HEK293 (cell line): ENCODE results near the gene NDUFS2.

ENCODE experiments used
- AEBP2 ChIP-seq: fragments of 450-650 bp; formaldehyde crosslinking; IDR thresholded peaks from 2 replicates; pipeline ENCODE4 v1.5.1; 2016; ENCODE audit warnings: missing biosample characterization, missing genetic modification characterization, borderline replicate concordance
- ATF2 ChIP-seq: fragments of 450-650 bp; formaldehyde crosslinking; IDR thresholded peaks from 2 replicates; pipeline ENCODE4 v1.5.1; 2016; ENCODE audit warnings: missing biosample characterization, missing genetic modification characterization, low read depth
- FEZF1 ChIP-seq: fragments of 450-650 bp; formaldehyde crosslinking; IDR thresholded peaks from 2 replicates; pipeline ENCODE4 v1.5.1; 2016; ENCODE audit warnings: missing biosample characterization, missing genetic modification characterization
- GLIS2 ChIP-seq: fragments of 450-650 bp; formaldehyde crosslinking; IDR thresholded peaks from 2 replicates; pipeline ENCODE4 v1.5.1; 2016; ENCODE audit warnings: missing biosample characterization, missing genetic modification characterization
- IKZF3 ChIP-seq: fragments of 450-650 bp; IDR thresholded peaks from 2 replicates; pipeline ENCODE4 v1.5.0; 2018; ENCODE audit warnings: missing biosample characterization, mild to moderate bottlenecking, missing genetic modification characterization, moderate library complexity
- KLF1 ChIP-seq: fragments of 450-650 bp; formaldehyde crosslinking; IDR thresholded peaks from 2 replicates; pipeline ENCODE4 v1.5.1; 2016; ENCODE audit warnings: missing biosample characterization, missing genetic modification characterization
- KLF7 ChIP-seq: fragments of 450-650 bp; formaldehyde crosslinking; IDR thresholded peaks from 2 replicates; pipeline ENCODE4 v1.5.1; 2016; ENCODE audit warnings: missing biosample characterization, missing genetic modification characterization, borderline replicate concordance
- OVOL3 ChIP-seq: fragments of 450-650 bp; formaldehyde crosslinking; IDR thresholded peaks from 2 replicates; pipeline ENCODE4 v1.5.1; 2016; ENCODE audit warnings: missing biosample characterization, missing genetic modification characterization
- SP7 ChIP-seq: fragments of 450-650 bp; formaldehyde crosslinking; IDR thresholded peaks from 2 replicates; pipeline ENCODE4 v1.5.1; 2016; ENCODE audit warnings: missing biosample characterization, missing genetic modification characterization
- ZBTB20 ChIP-seq: fragments of 450-650 bp; formaldehyde crosslinking; IDR thresholded peaks from 2 replicates; pipeline ENCODE4 v1.5.1; 2016; ENCODE audit warnings: missing biosample characterization, missing genetic modification characterization
- ZBTB8A ChIP-seq: fragments of 450-650 bp; formaldehyde crosslinking; IDR thresholded peaks from 2 replicates; pipeline ENCODE4 v1.5.1; 2016; ENCODE audit warnings: missing biosample characterization, missing genetic modification characterization
- ZFHX2 ChIP-seq: fragments of 450-650 bp; formaldehyde crosslinking; conservative IDR thresholded peaks from 2 replicates; pipeline ENCODE4 v1.5.1; 2016; ENCODE audit warnings: missing biosample characterization, missing genetic modification characterization
- ZNF114 ChIP-seq: fragments of 450-650 bp; formaldehyde crosslinking; IDR thresholded peaks from 2 replicates; pipeline ENCODE4 v1.5.0; 2017; ENCODE audit warnings: missing biosample characterization, missing genetic modification characterization
- ZNF140 ChIP-seq: fragments of 450-650 bp; formaldehyde crosslinking; IDR thresholded peaks from 2 replicates; pipeline ENCODE4 v1.5.1; 2016; ENCODE audit warnings: missing biosample characterization, missing genetic modification characterization
- ZNF148 ChIP-seq: fragments of 450-650 bp; formaldehyde crosslinking; IDR thresholded peaks from 2 replicates; pipeline ENCODE4 v1.5.0; 2017; ENCODE audit warnings: missing biosample characterization, missing genetic modification characterization, borderline replicate concordance
- ZNF157 ChIP-seq: fragments of 450-650 bp; formaldehyde crosslinking; IDR thresholded peaks from 2 replicates; pipeline ENCODE4 v1.5.1; 2016; ENCODE audit warnings: missing biosample characterization, missing genetic modification characterization
- ZNF2 ChIP-seq: fragments of 450-650 bp; formaldehyde crosslinking; IDR thresholded peaks from 2 replicates; pipeline ENCODE4 v1.5.1; 2016; ENCODE audit warnings: missing biosample characterization, missing genetic modification characterization
- ZNF202 ChIP-seq: fragments of 450-650 bp; formaldehyde crosslinking; IDR thresholded peaks from 2 replicates; pipeline ENCODE4 v1.5.1; 2016; ENCODE audit warnings: missing biosample characterization, missing genetic modification characterization, borderline replicate concordance
- ZNF223 ChIP-seq: fragments of 450-650 bp; formaldehyde crosslinking; IDR thresholded peaks from 2 replicates; pipeline ENCODE4 v1.5.1; 2016; ENCODE audit warnings: missing biosample characterization, missing genetic modification characterization
- ZNF335 ChIP-seq: fragments of 450-650 bp; formaldehyde crosslinking; conservative IDR thresholded peaks from 2 replicates; pipeline ENCODE4 v1.5.1; 2016; ENCODE audit warnings: missing biosample characterization, missing genetic modification characterization
- ZNF394 ChIP-seq: fragments of 450-650 bp; formaldehyde crosslinking; IDR thresholded peaks from 2 replicates; pipeline ENCODE4 v1.5.1; 2016; ENCODE audit warnings: missing biosample characterization, missing genetic modification characterization, mild to moderate bottlenecking, moderate library complexity, borderline replicate concordance
- ZNF423 ChIP-seq: fragments of 450-650 bp; formaldehyde crosslinking; IDR thresholded peaks from 2 replicates; pipeline ENCODE4 v1.5.1; 2016; ENCODE audit warnings: missing biosample characterization, missing genetic modification characterization
- ZNF529 ChIP-seq: fragments of 450-650 bp; formaldehyde crosslinking; IDR thresholded peaks from 2 replicates; pipeline ENCODE4 v1.5.1; 2017; ENCODE audit warnings: missing genetic modification characterization, missing biosample characterization; ENCODE audit not compliant: insufficient replicate concordance
- ZNF549 ChIP-seq: fragments of 450-650 bp; IDR thresholded peaks from 2 replicates; pipeline ENCODE4 v1.5.1; 2018; ENCODE audit warnings: missing biosample characterization, missing genetic modification characterization, mild to moderate bottlenecking, inconsistent platforms, moderate library complexity
- ZNF558 ChIP-seq: fragments of 450-650 bp; formaldehyde crosslinking; IDR thresholded peaks from 2 replicates; pipeline ENCODE4 v1.5.1; 2016; ENCODE audit warnings: missing biosample characterization, missing genetic modification characterization
- ZNF654 ChIP-seq: fragments of 450-650 bp; formaldehyde crosslinking; IDR thresholded peaks from 2 replicates; pipeline ENCODE4 v1.5.1; 2016; ENCODE audit warnings: low read depth, missing biosample characterization, missing genetic modification characterization
- ZNF658 ChIP-seq: fragments of 450-650 bp; formaldehyde crosslinking; IDR thresholded peaks from 2 replicates; pipeline ENCODE4; 2016; ENCODE audit warnings: missing biosample characterization, missing genetic modification characterization
- ZNF660 ChIP-seq: fragments of 450-650 bp; IDR thresholded peaks from 2 replicates; pipeline ENCODE4 v1.5.1; 2018; ENCODE audit warnings: missing biosample characterization, mild to moderate bottlenecking, missing genetic modification characterization
- ZNF785 ChIP-seq: fragments of 450-650 bp; formaldehyde crosslinking; IDR thresholded peaks from 2 replicates; pipeline ENCODE4 v1.5.1; 2016; ENCODE audit warnings: missing biosample characterization, missing genetic modification characterization
- ZNF837 ChIP-seq: fragments of 450-650 bp; formaldehyde crosslinking; IDR thresholded peaks from 2 replicates; pipeline ENCODE4 v1.5.1; 2016; ENCODE audit warnings: missing biosample characterization, missing genetic modification characterization
- ZSCAN16 ChIP-seq: fragments of 450-650 bp; formaldehyde crosslinking; IDR thresholded peaks from 2 replicates; pipeline ENCODE4 v1.5.1; 2016; ENCODE audit warnings: missing biosample characterization, missing genetic modification characterization
- ZSCAN23 ChIP-seq: fragments of 450-650 bp; formaldehyde crosslinking; IDR thresholded peaks from 2 replicates; pipeline ENCODE4 v1.5.1; 2016; ENCODE audit warnings: missing biosample characterization, missing genetic modification characterization
- ZSCAN30 ChIP-seq: fragments of 450-650 bp; IDR thresholded peaks from 2 replicates; pipeline ENCODE4 v1.5.1; 2018; ENCODE audit warnings: missing biosample characterization, mild to moderate bottlenecking, missing genetic modification characterization, moderate library complexity
- TF ChIP-seq, protein P1 (sequence below): fragments of 450-650 bp; IDR thresholded peaks from 2 replicates; pipeline ENCODE4 v1.5.1; 2018; ENCODE audit warnings: missing biosample characterization, mild to moderate bottlenecking, missing genetic modification characterization

Gene NDUFS2

GRCh38 chr1:161225534-161226319 lies 23.6 kb downstream of the NDUFS2 start, which contains the start of gene TOMM40L (continued):
- TF ChIP-seq SP7 (tag by site-specific recombination) = peak; percentile 60
- TF ChIP-seq FEZF1 (tag by site-specific recombination) = no peak
- peak; percentile 69; the same call in 1 of the 2 replicates for TF ChIP-seq ZNF2 (tag by site-specific recombination)
- no peak for TF ChIP-seq OVOL3 (tag by site-specific recombination)
- no peak for TF ChIP-seq ZNF140 (tag by site-specific recombination)
- no peak for TF ChIP-seq ZNF148
- TF ChIP-seq ZNF837 (tag by site-specific recombination) = no peak
- TF ChIP-seq ZNF157 (tag by site-specific recombination) = no peak
- TF ChIP-seq ATF2 = no peak
- TF ChIP-seq KLF7 (tag by site-specific recombination) = 0 out of 2 replicates have a peak, but pooled peaks have one; percentile 50
- TF ChIP-seq ZNF529 (tag by site-specific recombination) = no peak
- TF ChIP-seq ZNF202 (tag by site-specific recombination) = no peak
- TF ChIP-seq ZNF549 = no peak
- peak; percentile 68 for TF ChIP-seq ZBTB20 (tag by site-specific recombination)
- no peak for TF ChIP-seq ZSCAN16 (tag by site-specific recombination)
- TF ChIP-seq ZSCAN30 (tag by site-specific recombination) = peak; percentile 10; the same call in 1 of the 2 replicates
- TF ChIP-seq ZNF223 (tag by site-specific recombination) = no peak
- 0 out of 2 replicates have a peak, but pooled peaks have one; percentile 54 for TF ChIP-seq ZSCAN23 (tag by site-specific recombination)
- no peak for TF ChIP-seq ZNF423 (tag by site-specific recombination)
- TF ChIP-seq KLF1 (tag by site-specific recombination) = peak; percentile 78
- peak; percentile 78; the same call in 1 of the 2 replicates for TF ChIP-seq ZNF660 (tag by site-specific recombination)
- peak; percentile 58; the same call in 1 of the 2 replicates for TF ChIP-seq GLIS2 (tag by site-specific recombination)
- TF ChIP-seq ZNF558 = 0 out of 2 replicates have a peak, but pooled peaks have one; percentile 46
- no peak for TF ChIP-seq ZNF658 (tag by site-specific recombination)
- TF ChIP-seq ZNF654 (tag by site-specific recombination) = peak; percentile 47
- TF ChIP-seq AEBP2 (tag by site-specific recombination) = no peak
- TF ChIP-seq ZNF114 (tag by site-specific recombination) = no peak
- TF ChIP-seq ZNF335 (tag by site-specific recombination) = peak; percentile 100
- TF ChIP-seq IKZF3 (tag by site-specific recombination) = peak; percentile 76
- TF ChIP-seq, protein P1, sequence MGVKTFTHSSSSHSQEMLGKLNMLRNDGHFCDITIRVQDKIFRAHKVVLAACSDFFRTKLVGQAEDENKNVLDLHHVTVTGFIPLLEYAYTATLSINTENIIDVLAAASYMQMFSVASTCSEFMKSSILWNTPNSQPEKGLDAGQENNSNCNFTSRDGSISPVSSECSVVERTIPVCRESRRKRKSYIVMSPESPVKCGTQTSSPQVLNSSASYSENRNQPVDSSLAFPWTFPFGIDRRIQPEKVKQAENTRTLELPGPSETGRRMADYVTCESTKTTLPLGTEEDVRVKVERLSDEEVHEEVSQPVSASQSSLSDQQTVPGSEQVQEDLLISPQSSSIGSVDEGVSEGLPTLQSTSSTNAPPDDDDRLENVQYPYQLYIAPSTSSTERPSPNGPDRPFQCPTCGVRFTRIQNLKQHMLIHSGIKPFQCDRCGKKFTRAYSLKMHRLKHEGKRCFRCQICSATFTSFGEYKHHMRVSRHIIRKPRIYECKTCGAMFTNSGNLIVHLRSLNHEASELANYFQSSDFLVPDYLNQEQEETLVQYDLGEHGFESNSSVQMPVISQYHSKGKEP = no peak
- peak; percentile 6 for TF ChIP-seq ZNF394
- TF ChIP-seq ZBTB8A (tag by site-specific recombination) = peak; percentile 45
- no peak for TF ChIP-seq ZNF785
- 0 out of 2 replicates have a peak, but pooled peaks have one; percentile 20 for TF ChIP-seq ZFHX2 (tag by site-specific recombination)
